Naive thymus-derived CD4-positive, alpha-beta T cell (primary cell): ENCODE data around the gene PTPRO. TPM values are rescaled to one million over a fixed set of nuclear protein-coding genes. Genes with fewer than 3 reads are reported as not detected.

Source experiments
- ATAC-seq: fragments of 150-1000 bp; cut with Tn5 transposase; 2 replicates; pipeline ENCODE4 v1.10.0; 2021; ENCODE audit warnings: mild to moderate bottlenecking, moderate library complexity
- CTCF ChIA-PET: fragments of 350-600 bp; sonication (Branson Sonifier 250); formaldehyde crosslinking; loops from one replicate; lab custom pipeline; 2021; ENCODE audit warnings: antibody characterized with exemption; lab: Charles Lee
- POLR2A ChIA-PET: fragments of 350-600 bp; sonication (Branson Sonifier 250); formaldehyde crosslinking; loops from one replicate; lab custom pipeline; 2021; ENCODE audit warnings: antibody characterized with exemption, inconsistent platforms; lab: Charles Lee
- DNase-seq, 9 donors: peaks; one replicate each; pipeline versions ENCODE4 v3.0.0 to v3.0.0-alpha.2; 2020 to 2022; ENCODE audit warnings: mixed read lengths in 1 of 9
- H3K27ac ChIP-seq: one replicate; pipeline ENCODE4 v1.7.0; 2013; ENCODE audit warnings: mild to moderate bottlenecking, low read depth, low read length, moderate library complexity
- H3K27me3 ChIP-seq, 2 donors: one replicate each; pipeline ENCODE4 v1.7.0; 2013; ENCODE audit warnings: low read length in 2 of 2, mild to moderate bottlenecking in 2 of 2, moderate library complexity in 2 of 2; ENCODE audit not compliant: control insufficient read depth in 2 of 2, insufficient read depth in 2 of 2
- H3K36me3 ChIP-seq, 3 experiments: 1 replicate in 2 of 3; 2 replicates in 1 of 3; pipeline ENCODE4 v1.7.0; 2013; ENCODE audit warnings: low read length in 3 of 3, mild to moderate bottlenecking in 3 of 3, moderate library complexity in 1 of 3; ENCODE audit not compliant: insufficient read depth in 3 of 3, control insufficient read depth in 2 of 3
- H3K4me1 ChIP-seq, 2 donors: one replicate each; pipeline ENCODE4 v1.7.0; 2013; ENCODE audit warnings: low read length in 2 of 2, mild to moderate bottlenecking in 2 of 2, moderate library complexity in 1 of 2; ENCODE audit not compliant: control insufficient read depth in 2 of 2, insufficient read depth in 2 of 2
- H3K4me3 ChIP-seq: 2 replicates; pipeline ENCODE4 v1.7.0; 2013; ENCODE audit warnings: mild to moderate bottlenecking, low read length
- H3K9me3 ChIP-seq, 3 experiments: 1 replicate in 2 of 3; 2 replicates in 1 of 3; pipeline ENCODE4 v1.7.0; 2013; ENCODE audit warnings: low read length in 3 of 3; ENCODE audit not compliant: control insufficient read depth in 2 of 3
- H3K27ac Mint-ChIP-seq, 9 donors: one replicate each; pipeline ENCODE4 v1.8.0; 2020 to 2022; ENCODE audit warnings: mixed read lengths in 9 of 9, mild to moderate bottlenecking in 8 of 9, moderate library complexity in 5 of 9, inconsistent platforms in 2 of 9
- H3K27me3 Mint-ChIP-seq, 5 donors: one replicate each; pipeline ENCODE4 v1.8.0; 2021 to 2022; ENCODE audit warnings: mixed read lengths in 5 of 5, mild to moderate bottlenecking in 1 of 5
- H3K36me3 Mint-ChIP-seq, 5 donors: one replicate each; pipeline ENCODE4 v1.8.0; 2020 to 2022; ENCODE audit warnings: mixed read lengths in 5 of 5, mild to moderate bottlenecking in 3 of 5, inconsistent platforms in 1 of 5
- H3K4me1 Mint-ChIP-seq, 7 donors: one replicate each; pipeline ENCODE4 v1.8.0; 2020 to 2022; ENCODE audit warnings: mixed read lengths in 7 of 7, mild to moderate bottlenecking in 3 of 7, inconsistent platforms in 1 of 7
- H3K4me3 Mint-ChIP-seq, 10 donors: one replicate each; pipeline ENCODE4 v1.8.0; 2020 to 2022; ENCODE audit warnings: mild to moderate bottlenecking in 10 of 10, mixed read lengths in 10 of 10, moderate library complexity in 6 of 10, inconsistent platforms in 2 of 10
- H3K9me3 Mint-ChIP-seq, 11 donors: one replicate each; pipeline ENCODE4 v1.8.0; 2020 to 2022; ENCODE audit warnings: mixed read lengths in 11 of 11, mild to moderate bottlenecking in 4 of 11, inconsistent platforms in 1 of 11, moderate library complexity in 1 of 11
- intact Hi-C, 2 donors: fragments of 100-400 bp; cut with micrococcal nuclease; formaldehyde crosslinking; loops; one replicate each; pipeline ENCODE4 v1.15.1; 2023
- polyA plus RNA-seq, 2 donors: library from polyadenylated mRNA; unstranded; fragments of 300-500 nt; fragmentation: Illumina TruSeq; gene quantifications; one replicate each; pipeline ENCODE4 v1.2.3, GENCODE V29; 2021
- total RNA-seq, 6 experiments: library from RNA in 5 of 6; stranded (reverse) in 5 of 6; gene quantifications; 1 replicate in 5 of 6; 2 replicates in 1 of 6; pipeline ENCODE4 v1.2.3 and lab custom pipeline; 2021 to 2026

The PTPRO gene
- total and polyA plus RNA-seq, 7 experiments from 2014 or later: 1.8 to 14.2 (median 6.7) TPM

- POLR2A ChIA-PET: no interaction called here
- H3K4me3 Mint-ChIP-seq: no peak overlapping the region
- H3K4me1 ChIP-seq: no peaks in the 10 kb centered on the region
Measured at GRCh38 chr12:15601210-15601800, 279.0 kb downstream of the PTPRO start.

GRCh38 chr12:15602051-15602672 lies 279.9 kb downstream of the PTPRO start:
- Histone ChIP-seq H3K4me3 (no peak overlapping the region), H3K9me3 (no peaks in the 10 kb centered on the region), H3K4me1 (no peaks in the 10 kb centered on the region), H3K27me3 (no peaks in the 10 kb centered on the region), H3K27ac (no peak overlapping the region), H3K36me3 (no peaks in the 10 kb centered on the region)
- CTCF ChIA-PET: no interaction called here
- Mint-ChIP-seq H3K4me3 (no peak overlapping the region), H3K27ac (no peak overlapping the region), H3K36me3 (no peaks in the 10 kb centered on the region), H3K27me3 (peaks cover 0 to 9% (median 4%) of the 10 kb centered on the region in 5 donors), H3K4me1 (no peaks in the 10 kb centered on the region), H3K9me3 (peaks cover 0 to 2% (median 0%) of the 10 kb centered on the region in 11 donors)
- no peak for ATAC-seq
- POLR2A ChIA-PET: no interaction called here
- intact Hi-C loops: no loop called here
- DNase-seq: no peak

More at GRCh38 chr12:15601210-15601800, 279.0 kb downstream of the PTPRO start:
- DNase-seq (no peak), ATAC-seq (peak; percentile 64)
- Histone ChIP-seq H3K36me3 (no peaks in the 10 kb centered on the region), H3K27me3 (no peaks in the 10 kb centered on the region), H3K9me3 (no peaks in the 10 kb centered on the region), H3K4me3 (no peak overlapping the region), H3K27ac (no peak overlapping the region)
- Mint-ChIP-seq H3K27ac (no peak overlapping the region), H3K27me3 (peaks cover 0 to 9% (median 4%) of the 10 kb centered on the region in 5 donors), H3K4me1 (no peaks in the 10 kb centered on the region), H3K36me3 (peaks cover 0 to 3% (median 0%) of the 10 kb centered on the region in 5 donors), H3K9me3 (peaks cover 0 to 2% (median 0%) of the 10 kb centered on the region in 11 donors)
- intact Hi-C loops: no loop called here
- CTCF ChIA-PET: no interaction called here

- Mint-ChIP-seq H3K4me3 (no peak overlapping the region), H3K27ac (no peak overlapping the region), H3K4me1 (no peaks in the 10 kb centered on the region), H3K9me3 (peaks cover 0 to 2% (median 0%) of the 10 kb centered on the region in 11 donors), H3K36me3 (no peaks in the 10 kb centered on the region), H3K27me3 (peaks cover 0 to 9% (median 4%) of the 10 kb centered on the region in 5 donors)
- H3K4me3 ChIP-seq: no peak overlapping the region
- no peak for ATAC-seq
- intact Hi-C loops: no loop called here
- H3K27ac ChIP-seq: no peak overlapping the region
- no peaks in the 10 kb centered on the region for H3K9me3 ChIP-seq
- no peak for DNase-seq
- CTCF ChIA-PET: no interaction called here
- no peaks in the 10 kb centered on the region for H3K36me3 ChIP-seq
- no peaks in the 10 kb centered on the region for H3K4me1 ChIP-seq
- H3K27me3 ChIP-seq: no peaks in the 10 kb centered on the region
- POLR2A ChIA-PET: no interaction called here
Measured at GRCh38 chr12:15603474-15604085, 281.3 kb downstream of the PTPRO start.

- H3K9me3 Mint-ChIP-seq: peaks cover 0 to 2% (median 0%) of the 10 kb centered on the region in 11 donors
- Histone ChIP-seq H3K27ac (no peak overlapping the region), H3K36me3 (no peaks in the 10 kb centered on the region), H3K4me1 (no peaks in the 10 kb centered on the region), H3K9me3 (no peaks in the 10 kb centered on the region), H3K27me3 (no peaks in the 10 kb centered on the region), H3K4me3 (no peak overlapping the region)
- no peak overlapping the region for H3K27ac Mint-ChIP-seq
- no peak overlapping the region for H3K4me3 Mint-ChIP-seq
- ChIA-PET CTCF (interaction anchor here (0.9 kb wide), 1 partner anchor 15 kb away, joined by 3 read pairs; no protein-coding TSS in a partner anchor), POLR2A (no interaction called here)
- no peaks in the 10 kb centered on the region for H3K4me1 Mint-ChIP-seq
- no peak for DNase-seq
- intact Hi-C loops: no loop called here
- H3K36me3 Mint-ChIP-seq: no peaks in the 10 kb centered on the region
- peaks cover 0 to 9% (median 4%) of the 10 kb centered on the region in 5 donors for H3K27me3 Mint-ChIP-seq
- ATAC-seq: no peak
Measured at GRCh38 chr12:15605881-15606590, 283.7 kb downstream of the PTPRO start.

- Mint-ChIP-seq H3K27ac (no peak overlapping the region), H3K9me3 (peaks cover 0 to 6% (median 0%) of the 10 kb centered on the region in 11 donors), H3K4me3 (no peak overlapping the region), H3K36me3 (no peaks in the 10 kb centered on the region), H3K4me1 (no peaks in the 10 kb centered on the region), H3K27me3 (peaks cover 0 to 9% (median 4%) of the 10 kb centered on the region in 5 donors)
- ATAC-seq (no peak), DNase-seq (no peak)
- no peak overlapping the region for H3K4me3 ChIP-seq
- CTCF ChIA-PET: no interaction called here
- no peaks in the 10 kb centered on the region for H3K36me3 ChIP-seq
- H3K27ac ChIP-seq: no peak overlapping the region
- no peaks in the 10 kb centered on the region for H3K4me1 ChIP-seq
- H3K9me3 ChIP-seq: no peaks in the 10 kb centered on the region
- POLR2A ChIA-PET: no interaction called here
- intact Hi-C loops: no loop called here
- no peaks in the 10 kb centered on the region for H3K27me3 ChIP-seq
Measured at GRCh38 chr12:15608406-15608805, 286.1 kb downstream of the PTPRO start.

- no peaks in the 10 kb centered on the region for H3K9me3 ChIP-seq
- DNase-seq (no peak), ATAC-seq (no peak)
- ChIA-PET POLR2A (no interaction called here), CTCF (no interaction called here)
- H3K27ac ChIP-seq: no peak overlapping the region
- Mint-ChIP-seq H3K27me3 (peaks cover 0 to 9% (median 4%) of the 10 kb centered on the region in 5 donors), H3K4me1 (no peaks in the 10 kb centered on the region), H3K9me3 (peaks cover 0 to 11% (median 0%) of the 10 kb centered on the region in 11 donors), H3K4me3 (no peak overlapping the region), H3K27ac (no peak overlapping the region), H3K36me3 (no peaks in the 10 kb centered on the region)
- H3K4me3 ChIP-seq: no peak overlapping the region
- H3K27me3 ChIP-seq: no peaks in the 10 kb centered on the region
- no peaks in the 10 kb centered on the region for H3K36me3 ChIP-seq
- intact Hi-C loops: no loop called here
- no peaks in the 10 kb centered on the region for H3K4me1 ChIP-seq
Measured at GRCh38 chr12:15608941-15609340, 286.6 kb downstream of the PTPRO start.
